ENCODE measurements around the gene RARRES2.

RARRES2 gene

DNA sequence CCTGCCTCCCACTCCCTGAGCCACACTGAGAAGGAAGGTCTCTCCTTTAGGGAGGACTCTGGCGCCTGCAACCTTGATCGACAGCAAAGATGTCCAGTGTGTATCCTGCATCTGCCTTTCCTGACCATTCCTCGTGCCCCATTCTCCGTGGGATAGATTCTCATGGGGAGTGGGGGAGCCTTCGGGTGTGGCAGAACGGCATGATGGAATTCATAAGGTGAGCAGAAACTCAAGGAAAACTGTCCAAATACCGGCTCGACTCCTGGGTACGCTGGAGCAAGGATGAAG, 636 bp upstream of the RARRES2 start:
- Histone ChIP-seq H3K27me3 (ENCODE audit: control insufficient read depth in 1 of 2, insufficient read depth in 1 of 2, low read length in 2 of 2) (peaks cover 60 to 78% of the 10 kb centered on the region in 2 experiments), H2BK12ac (ENCODE audit: low read length in 2 of 2) (no peak overlapping the region), H3K4me2 (ENCODE audit: low read length, poor library complexity, severe bottlenecking) (no peak overlapping the region), H3K4ac (ENCODE audit: low read depth in 1 of 2, low read length in 2 of 2) (no peak overlapping the region), H3K9ac (ENCODE audit: low read length) (no peak overlapping the region), H4K91ac (ENCODE audit: low read length) (no peak overlapping the region), H2AK5ac (ENCODE audit: low read length, severe bottlenecking) (no peak overlapping the region), H3K36me3 (ENCODE audit: control insufficient read depth in 1 of 2, insufficient read depth in 2 of 2, low read depth in 1 of 2, low read length in 2 of 2) (no peaks in the 10 kb centered on the region), H3K27ac (ENCODE audit: low read length, poor library complexity, severe bottlenecking) (no peak overlapping the region), H2BK120ac (ENCODE audit: low read depth, low read length) (no peak overlapping the region), H2BK15ac (ENCODE audit: low read depth, poor library complexity, severe bottlenecking) (no peak overlapping the region), H3K23ac (ENCODE audit: low read length in 2 of 2) (no peak overlapping the region), H3K18ac (ENCODE audit: low read depth in 1 of 2, low read length in 2 of 2) (no peak overlapping the region), H3K4me1 (ENCODE audit: control insufficient read depth, insufficient read depth, low read depth, low read length) (peaks cover 22% of the 10 kb centered on the region), H3K4me3 (ENCODE audit: insufficient read depth in 1 of 2, low read depth in 1 of 2, low read length in 2 of 2) (no peak overlapping the region), H3K14ac (ENCODE audit: low read length in 2 of 2) (no peak overlapping the region), H2BK5ac (ENCODE audit: low read depth, low read length, poor library complexity, severe bottlenecking) (no peak overlapping the region), H3K9me3 (ENCODE audit: control insufficient read depth, low read length) (peaks cover 32% of the 10 kb centered on the region), H3K79me1 (replicated peaks; ENCODE audit: low read length, poor library complexity, severe bottlenecking) (no peaks in the 10 kb centered on the region), H4K8ac (ENCODE audit: low read length) (no peak overlapping the region), H2AFZ (ENCODE audit: low read depth, low read length) (no peak overlapping the region)
- DNase-seq, result no peak
- WGBS, result 88% methylated on average over 9 of the region's 9 CpGs

DNA sequence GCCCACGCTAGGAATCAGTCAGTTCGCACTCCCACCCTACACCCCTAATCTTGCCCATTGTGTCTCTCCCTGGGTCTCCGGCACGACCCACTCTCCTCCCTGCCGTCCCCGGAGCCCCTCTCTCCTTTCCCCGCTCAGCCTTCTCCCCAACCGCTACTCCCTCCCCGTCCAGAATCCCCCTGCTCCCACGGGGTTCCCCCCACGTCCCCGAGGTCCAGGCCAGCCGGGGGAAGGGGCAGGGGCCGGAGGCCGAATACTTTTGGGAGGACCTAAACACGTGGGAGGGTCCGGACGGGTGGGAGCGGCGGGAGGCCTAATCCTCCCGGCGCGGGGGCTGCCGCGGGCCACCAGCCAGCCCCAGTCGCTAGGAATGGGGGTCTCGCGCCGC, 560 bp downstream of the RARRES2 start:
- Histone ChIP-seq H3K23ac (ENCODE audit: low read length in 2 of 2) (peak overlapping the region in 1 of 2 experiments; percentile 17), H3K18ac (ENCODE audit: low read depth in 1 of 2, low read length in 2 of 2) (peak overlapping the region in 1 of 2 experiments; percentile 83), H3K14ac (ENCODE audit: low read length in 2 of 2) (peak overlapping the region in 1 of 2 experiments; percentile 31), H2BK12ac (ENCODE audit: low read length in 2 of 2) (no peak overlapping the region), H3K4me3 (ENCODE audit: insufficient read depth in 1 of 2, low read depth in 1 of 2, low read length in 2 of 2) (no peak overlapping the region), H3K4me1 (ENCODE audit: control insufficient read depth, insufficient read depth, low read depth, low read length) (peaks cover 22% of the 10 kb centered on the region), H4K8ac (ENCODE audit: low read length) (no peak overlapping the region), H2AK5ac (ENCODE audit: low read length, severe bottlenecking) (no peak overlapping the region), H2BK15ac (ENCODE audit: low read depth, poor library complexity, severe bottlenecking) (no peak overlapping the region), H2AFZ (ENCODE audit: low read depth, low read length) (no peak overlapping the region), H3K4ac (ENCODE audit: low read depth in 1 of 2, low read length in 2 of 2) (peak overlapping the region in 1 of 2 experiments; percentile 35), H2BK5ac (ENCODE audit: low read depth, low read length, poor library complexity, severe bottlenecking) (no peak overlapping the region), H3K27me3 (ENCODE audit: control insufficient read depth in 1 of 2, insufficient read depth in 1 of 2, low read length in 2 of 2) (peaks cover 51 to 73% of the 10 kb centered on the region in 2 experiments), H3K9me3 (ENCODE audit: control insufficient read depth, low read length) (peaks cover 32% of the 10 kb centered on the region), H3K4me2 (ENCODE audit: low read length, poor library complexity, severe bottlenecking) (no peak overlapping the region), H3K27ac (ENCODE audit: low read length, poor library complexity, severe bottlenecking) (no peak overlapping the region), H3K79me1 (replicated peaks; ENCODE audit: low read length, poor library complexity, severe bottlenecking) (no peaks in the 10 kb centered on the region), H3K36me3 (ENCODE audit: control insufficient read depth in 1 of 2, insufficient read depth in 2 of 2, low read depth in 1 of 2, low read length in 2 of 2) (no peaks in the 10 kb centered on the region), H2BK120ac (ENCODE audit: low read depth, low read length) (no peak overlapping the region), H4K91ac (ENCODE audit: low read length) (no peak overlapping the region), H3K9ac (ENCODE audit: low read length) (no peak overlapping the region)
- 5% methylated on average over 29 of the region's 29 CpGs for WGBS
- no peak for DNase-seq

DNA sequence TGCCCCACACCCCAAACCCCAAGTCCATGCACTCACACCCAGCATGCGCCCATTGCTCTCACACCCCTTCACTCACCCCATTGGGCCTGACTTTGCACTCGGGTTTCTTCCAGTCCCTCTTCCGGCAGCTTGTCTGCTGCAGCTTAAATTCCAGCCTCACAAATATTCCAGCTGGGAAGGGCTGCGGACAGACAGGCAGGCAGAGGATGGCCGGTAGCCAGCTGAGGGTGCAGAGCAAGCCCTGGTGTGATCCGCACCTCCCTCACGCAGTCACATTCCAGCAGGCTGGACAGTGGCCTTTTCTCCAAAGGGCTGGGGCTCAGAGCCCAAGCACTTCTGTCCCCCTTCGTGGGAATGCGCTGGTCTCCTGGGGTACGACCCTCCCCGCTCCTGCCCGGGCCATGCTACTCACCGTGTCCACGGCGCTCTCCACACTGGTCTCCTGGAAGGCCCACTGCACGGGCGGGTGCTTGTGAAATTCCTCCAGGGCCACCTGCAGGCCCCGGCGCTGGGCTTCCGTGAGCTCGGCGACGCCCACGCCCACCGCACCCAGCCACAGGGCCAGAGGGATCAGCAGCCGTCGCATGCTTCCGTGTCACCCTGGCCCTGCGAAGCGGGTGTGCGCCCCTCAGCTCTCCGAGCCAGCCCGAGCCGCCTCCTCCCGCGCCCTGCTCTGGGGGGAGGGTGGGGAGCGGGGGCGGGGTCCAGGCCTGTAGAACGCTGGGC, 1.2 kb downstream of the RARRES2 start:
- Histone ChIP-seq H3K79me1 (replicated peaks; ENCODE audit: low read length, poor library complexity, severe bottlenecking) (no peaks in the 10 kb centered on the region), H4K91ac (ENCODE audit: low read length) (no peak overlapping the region), H3K4me2 (ENCODE audit: low read length, poor library complexity, severe bottlenecking) (peak overlapping the region; percentile 3), H3K9ac (ENCODE audit: low read length) (no peak overlapping the region), H3K9me3 (ENCODE audit: control insufficient read depth, low read length) (peaks cover 32% of the 10 kb centered on the region), H2BK120ac (ENCODE audit: low read depth, low read length) (no peak overlapping the region), H3K18ac (ENCODE audit: low read depth in 1 of 2, low read length in 2 of 2) (no peak overlapping the region), H2AK5ac (ENCODE audit: low read length, severe bottlenecking) (no peak overlapping the region), H4K8ac (ENCODE audit: low read length) (no peak overlapping the region), H3K14ac (ENCODE audit: low read length in 2 of 2) (no peak overlapping the region), H2BK12ac (ENCODE audit: low read length in 2 of 2) (no peak overlapping the region), H3K36me3 (ENCODE audit: control insufficient read depth in 1 of 2, insufficient read depth in 2 of 2, low read depth in 1 of 2, low read length in 2 of 2) (no peaks in the 10 kb centered on the region), H3K4me1 (ENCODE audit: control insufficient read depth, insufficient read depth, low read depth, low read length) (peaks cover 22% of the 10 kb centered on the region), H2AFZ (ENCODE audit: low read depth, low read length) (no peak overlapping the region), H3K23ac (ENCODE audit: low read length in 2 of 2) (peak overlapping the region in 1 of 2 experiments; percentile 23), H3K4ac (ENCODE audit: low read depth in 1 of 2, low read length in 2 of 2) (no peak overlapping the region), H2BK15ac (ENCODE audit: low read depth, poor library complexity, severe bottlenecking) (no peak overlapping the region), H2BK5ac (ENCODE audit: low read depth, low read length, poor library complexity, severe bottlenecking) (no peak overlapping the region), H3K27ac (ENCODE audit: low read length, poor library complexity, severe bottlenecking) (no peak overlapping the region), H3K4me3 (ENCODE audit: insufficient read depth in 1 of 2, low read depth in 1 of 2, low read length in 2 of 2) (no peak overlapping the region), H3K27me3 (ENCODE audit: control insufficient read depth in 1 of 2, insufficient read depth in 1 of 2, low read length in 2 of 2) (peaks cover 51 to 69% of the 10 kb centered on the region in 2 experiments)
- peak; percentile 50 for DNase-seq
- 24% methylated on average over 27 of the region's 39 CpGs for WGBS

DNA sequence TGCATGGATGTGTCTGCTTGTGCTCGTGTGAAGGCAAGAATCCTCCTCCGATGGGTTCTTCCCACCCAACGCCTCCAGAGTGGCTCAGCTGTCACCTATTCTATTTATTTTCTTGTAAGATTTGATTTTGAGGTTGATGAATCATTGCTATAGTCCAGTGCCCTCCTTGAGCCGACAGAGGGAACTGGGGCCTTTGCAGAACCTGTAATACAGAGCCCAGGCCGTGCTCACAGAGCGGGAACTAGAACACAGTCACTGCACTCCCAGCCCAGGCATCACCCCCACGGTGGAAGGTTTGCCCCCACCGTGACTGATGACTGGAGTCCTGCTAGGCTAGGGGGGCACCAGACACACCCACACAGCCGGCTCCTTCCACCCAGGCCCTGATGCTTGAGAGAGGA, 2.0 kb downstream of the RARRES2 start:
- no peak overlapping the region for H2BK120ac ChIP-seq (ENCODE audit: low read depth, low read length)
- no peak overlapping the region for H2BK5ac ChIP-seq (ENCODE audit: low read depth, low read length, poor library complexity, severe bottlenecking)
- no peak overlapping the region for H3K4me2 ChIP-seq (ENCODE audit: low read length, poor library complexity, severe bottlenecking)
- H4K8ac ChIP-seq (ENCODE audit: low read length), result no peak overlapping the region
- H3K4me1 ChIP-seq (ENCODE audit: control insufficient read depth, insufficient read depth, low read depth, low read length), result peaks cover 22% of the 10 kb centered on the region
- no peak overlapping the region for H3K14ac ChIP-seq (ENCODE audit: low read length in 2 of 2)
- DNase-seq, result no peak
- H3K18ac ChIP-seq (ENCODE audit: low read depth in 1 of 2, low read length in 2 of 2), result no peak overlapping the region
- no peak overlapping the region for H3K4me3 ChIP-seq (ENCODE audit: insufficient read depth in 1 of 2, low read depth in 1 of 2, low read length in 2 of 2)
- no peaks in the 10 kb centered on the region for H3K36me3 ChIP-seq (ENCODE audit: control insufficient read depth in 1 of 2, insufficient read depth in 2 of 2, low read depth in 1 of 2, low read length in 2 of 2)
- WGBS, result 82% methylated on average over 6 of the region's 9 CpGs
- no peak overlapping the region for H2AK5ac ChIP-seq (ENCODE audit: low read length, severe bottlenecking)
- no peak overlapping the region for H3K23ac ChIP-seq (ENCODE audit: low read length in 2 of 2)
- no peak overlapping the region for H3K9ac ChIP-seq (ENCODE audit: low read length)
- H3K9me3 ChIP-seq (ENCODE audit: control insufficient read depth, low read length), result peaks cover 26% of the 10 kb centered on the region
- H3K27ac ChIP-seq (ENCODE audit: low read length, poor library complexity, severe bottlenecking), result no peak overlapping the region
- H2BK12ac ChIP-seq (ENCODE audit: low read length in 2 of 2), result peak overlapping the region in 1 of 2 experiments; percentile 15
- no peak overlapping the region for H3K4ac ChIP-seq (ENCODE audit: low read depth in 1 of 2, low read length in 2 of 2)
- no peak overlapping the region for H2BK15ac ChIP-seq (ENCODE audit: low read depth, poor library complexity, severe bottlenecking)
- H2AFZ ChIP-seq (ENCODE audit: low read depth, low read length), result no peak overlapping the region
- H3K79me1 ChIP-seq (replicated peaks; ENCODE audit: low read length, poor library complexity, severe bottlenecking), result no peaks in the 10 kb centered on the region
- H3K27me3 ChIP-seq (ENCODE audit: control insufficient read depth in 1 of 2, insufficient read depth in 1 of 2, low read length in 2 of 2), result peaks cover 51 to 69% of the 10 kb centered on the region in 2 experiments
- H4K91ac ChIP-seq (ENCODE audit: low read length), result no peak overlapping the region

Measured in mesenchymal stem cell (in vitro differentiated cells and primary cell).